PC-3 (cell line): ENCODE measurements around the gene SAGE1. TPM values are rescaled to one million over a fixed set of nuclear protein-coding genes. Genes with fewer than 3 reads are reported as not detected.
A peak's percentile ranks its signal among the peaks of the same experiment; 100 is the strongest.
"Not testable (repeated sequence)": the region's sequence is repeated elsewhere in the genome, so short reads cannot be mapped to it uniquely, and the experiment has no call there.

Source experiments
- ATAC-seq: fragments of 200-7000 bp; cut with Tn5 transposase; 2 replicates; pipeline ENCODE4 v1.9.1; 2020; ENCODE audit warnings: mild to moderate bottlenecking, moderate library complexity
- BruUV-seq: library from RNA; stranded (reverse); fragments of 400-500 nt; replicated peaks from 2 replicates; lab custom pipeline; 2021; lab: Mats Ljungman, UMichigan
- CTCF ChIA-PET: fragments of 300-600 bp; sonication (Branson Sonifier 250); formaldehyde crosslinking; loops from one replicate; lab custom pipeline; 2022; ENCODE audit warnings: antibody characterized with exemption; lab: Charles Lee
- POLR2A ChIA-PET: fragments of 300-600 bp; sonication (Branson Sonifier 250); formaldehyde crosslinking; loops from one replicate; lab custom pipeline; 2022; ENCODE audit warnings: antibody characterized with exemption; ENCODE audit not compliant: unreplicated experiment; lab: Charles Lee
- DNase-seq: peaks from one replicate; pipeline ENCODE4 v3.0.0-alpha.2; 2015
- H2AFZ ChIP-seq: fragments of 300-600 bp; sonication (generic); 2 replicates; pipeline ENCODE4 v1.6.0; 2016; ENCODE audit warnings: antibody characterized with exemption, low read length
- H3F3A ChIP-seq: fragments of 300-600 bp; sonication (generic); one replicate; pipeline ENCODE4 v1.6.0; 2017; ENCODE audit warnings: antibody characterized with exemption, low read length, control low read depth, mild to moderate bottlenecking; ENCODE audit not compliant: unreplicated experiment
- H3K27ac ChIP-seq: fragments of 300-600 bp; sonication (generic); 2 replicates; pipeline ENCODE4 v1.5.1; 2016; ENCODE audit warnings: mild to moderate bottlenecking, low read length
- H3K27me3 ChIP-seq: fragments of 300-600 bp; sonication (generic); 2 replicates; pipeline ENCODE4 v1.6.1; 2016; ENCODE audit warnings: low read length, mixed read lengths
- H3K36me3 ChIP-seq: fragments of 300-600 bp; sonication (generic); 2 replicates; pipeline ENCODE4 v1.6.1; 2016; ENCODE audit warnings: low read depth, mixed run types, low read length, mixed read lengths
- H3K4me1 ChIP-seq: fragments of 300-600 bp; sonication (generic); 2 replicates; pipeline ENCODE4 v1.5.1; 2016; ENCODE audit warnings: low read length; ENCODE audit not compliant: insufficient read depth
- H3K4me2 ChIP-seq: fragments of 300-600 bp; sonication (generic); 2 replicates; pipeline ENCODE4 v1.6.0; 2016; ENCODE audit warnings: low read length
- H3K4me3 ChIP-seq: fragments of 300-600 bp; sonication (generic); 2 replicates; pipeline ENCODE4 v1.5.1; 2016; ENCODE audit warnings: mild to moderate bottlenecking, low read length, mixed read lengths
- H3K79me2 ChIP-seq: fragments of 300-600 bp; sonication (generic); 2 replicates; pipeline ENCODE4 v1.6.1; 2017; ENCODE audit warnings: low read length, mixed read lengths
- H3K9ac ChIP-seq: fragments of 300-600 bp; sonication (generic); 2 replicates; pipeline ENCODE4 v1.6.0; 2016; ENCODE audit warnings: mild to moderate bottlenecking, low read length
- H3K9me2 ChIP-seq: fragments of 300-600 bp; sonication (generic); replicated peaks from 2 replicates; pipeline ENCODE4 v1.6.1; 2016; ENCODE audit warnings: mixed run types, low read length, mixed read lengths
- H3K9me3 ChIP-seq: fragments of 300-600 bp; sonication (generic); 2 replicates; pipeline ENCODE4 v1.6.1; 2016; ENCODE audit warnings: low read length, mixed read lengths
- H4K20me1 ChIP-seq: fragments of 300-600 bp; sonication (generic); 2 replicates; pipeline ENCODE4 v1.6.1; 2016; ENCODE audit warnings: low read length, mixed read lengths
- CTCF ChIP-seq: fragments of 300-600 bp; sonication (generic); conservative IDR thresholded peaks from 2 replicates; pipeline ENCODE4 v1.5.1; 2017; ENCODE audit warnings: antibody characterized with exemption, low read depth, mild to moderate bottlenecking, low read length
- EZH2 ChIP-seq: fragments of 300-600 bp; sonication (generic); IDR thresholded peaks from one replicate; pipeline ENCODE4 v1.6.1; 2017; ENCODE audit warnings: antibody characterized with exemption, mild to moderate bottlenecking, low read length; ENCODE audit not compliant: unreplicated experiment
- EZH2phosphoT487 ChIP-seq: fragments of 300-600 bp; sonication (generic); IDR thresholded peaks from 2 replicates; pipeline ENCODE4 v1.6.1; 2018; ENCODE audit warnings: mild to moderate bottlenecking, antibody characterized with exemption, low read length, borderline replicate concordance
- intact Hi-C: fragments of 100-400 bp; cut with micrococcal nuclease; formaldehyde crosslinking; loops from 2 replicates; pipeline ENCODE4 v1.9.0; 2023
- total RNA-seq: library from RNA; depleted of rRNA; stranded (reverse); fragments of >200 nt; gene quantifications from 2 replicates; pipeline ENCODE4 v1.2.3, GENCODE V29; 2014

The SAGE1 gene
- total RNA-seq, 1 experiment from 2014 or later = not detected

GRCh38 chrX:135888976-135889375, 4.5 kb upstream of the SAGE1 start:
- H2AFZ ChIP-seq, H3K9ac ChIP-seq, H3K27me3 ChIP-seq, H3K36me3 ChIP-seq, BruUV-seq, CTCF ChIA-PET, H3K9me2 ChIP-seq, H3F3A ChIP-seq, ATAC-seq, intact Hi-C loops, H3K79me2 ChIP-seq, H3K4me3 ChIP-seq, H3K27ac ChIP-seq, H3K4me1 ChIP-seq, H4K20me1 ChIP-seq, H3K4me2 ChIP-seq, H3K9me3 ChIP-seq, POLR2A ChIA-PET: not testable (repeated sequence)
- TF ChIP-seq CTCF = peak; percentile 49
- peak; percentile 23 for DNase-seq

GRCh38 chrX:135890087-135890585, 3.4 kb upstream of the SAGE1 start:
- H2AFZ ChIP-seq = no peak overlapping the region
- DNase-seq = no peak
- intact Hi-C loops = no loop called here
- CTCF ChIA-PET = no interaction called here
- peaks cover 10% of the 10 kb centered on the region for H3K27me3 ChIP-seq
- H3K4me2 ChIP-seq = no peak overlapping the region
- H3F3A ChIP-seq = no peaks in the 10 kb centered on the region
- no peaks in the 10 kb centered on the region for H3K9me2 ChIP-seq
- H3K4me3 ChIP-seq = no peak overlapping the region
- POLR2A ChIA-PET = no interaction called here
- no peak overlapping the region for H3K9ac ChIP-seq
- H3K79me2 ChIP-seq = no peaks in the 10 kb centered on the region
- TF ChIP-seq CTCF (no peak), EZH2 (no peak), EZH2phosphoT487 (no peak)
- no peaks in the 10 kb centered on the region for H3K36me3 ChIP-seq
- H3K27ac ChIP-seq = no peak overlapping the region
- no peaks in the 10 kb centered on the region for H3K4me1 ChIP-seq
- H4K20me1 ChIP-seq = no peaks in the 10 kb centered on the region
- ATAC-seq = no peak
- H3K9me3 ChIP-seq = no peaks in the 10 kb centered on the region
- BruUV-seq = no TSS peak

GRCh38 chrX:135892781-135893180, 735 bp upstream of the SAGE1 start:
- H3K79me2 ChIP-seq = no peaks in the 10 kb centered on the region
- H3K9me3 ChIP-seq = no peaks in the 10 kb centered on the region
- intact Hi-C loops = no loop called here
- no peaks in the 10 kb centered on the region for H3K4me1 ChIP-seq
- H3K36me3 ChIP-seq = no peaks in the 10 kb centered on the region
- ATAC-seq = no peak
- no peaks in the 10 kb centered on the region for H3F3A ChIP-seq
- no peak for TF ChIP-seq CTCF
- no peak for TF ChIP-seq EZH2
- TF ChIP-seq EZH2phosphoT487 = no peak
- CTCF ChIA-PET = no interaction called here
- no peaks in the 10 kb centered on the region for H3K9me2 ChIP-seq
- DNase-seq = no peak
- no peak overlapping the region for H3K9ac ChIP-seq
- no peak overlapping the region for H3K4me3 ChIP-seq
- H3K27ac ChIP-seq = no peak overlapping the region
- peaks cover 14% of the 10 kb centered on the region for H3K27me3 ChIP-seq
- H2AFZ ChIP-seq = no peak overlapping the region
- POLR2A ChIA-PET = no interaction called here
- H3K4me2 ChIP-seq = no peak overlapping the region
- no TSS peak for BruUV-seq
- no peaks in the 10 kb centered on the region for H4K20me1 ChIP-seq
